ENCODE results near the gene TOMM34. TPM values are rescaled to one million over a fixed set of nuclear protein-coding genes. Genes with fewer than 3 reads are reported as not detected.
A peak's percentile ranks its signal among the peaks of the same experiment; 100 is the strongest.

Gene TOMM34
- total and polyA plus RNA-seq, 9 of the 15 experiments (the other 6 are each of a cell fraction or from before 2014, with no cell fraction given), result 18.1 to 69.4 (median 41.7) TPM

DNA sequence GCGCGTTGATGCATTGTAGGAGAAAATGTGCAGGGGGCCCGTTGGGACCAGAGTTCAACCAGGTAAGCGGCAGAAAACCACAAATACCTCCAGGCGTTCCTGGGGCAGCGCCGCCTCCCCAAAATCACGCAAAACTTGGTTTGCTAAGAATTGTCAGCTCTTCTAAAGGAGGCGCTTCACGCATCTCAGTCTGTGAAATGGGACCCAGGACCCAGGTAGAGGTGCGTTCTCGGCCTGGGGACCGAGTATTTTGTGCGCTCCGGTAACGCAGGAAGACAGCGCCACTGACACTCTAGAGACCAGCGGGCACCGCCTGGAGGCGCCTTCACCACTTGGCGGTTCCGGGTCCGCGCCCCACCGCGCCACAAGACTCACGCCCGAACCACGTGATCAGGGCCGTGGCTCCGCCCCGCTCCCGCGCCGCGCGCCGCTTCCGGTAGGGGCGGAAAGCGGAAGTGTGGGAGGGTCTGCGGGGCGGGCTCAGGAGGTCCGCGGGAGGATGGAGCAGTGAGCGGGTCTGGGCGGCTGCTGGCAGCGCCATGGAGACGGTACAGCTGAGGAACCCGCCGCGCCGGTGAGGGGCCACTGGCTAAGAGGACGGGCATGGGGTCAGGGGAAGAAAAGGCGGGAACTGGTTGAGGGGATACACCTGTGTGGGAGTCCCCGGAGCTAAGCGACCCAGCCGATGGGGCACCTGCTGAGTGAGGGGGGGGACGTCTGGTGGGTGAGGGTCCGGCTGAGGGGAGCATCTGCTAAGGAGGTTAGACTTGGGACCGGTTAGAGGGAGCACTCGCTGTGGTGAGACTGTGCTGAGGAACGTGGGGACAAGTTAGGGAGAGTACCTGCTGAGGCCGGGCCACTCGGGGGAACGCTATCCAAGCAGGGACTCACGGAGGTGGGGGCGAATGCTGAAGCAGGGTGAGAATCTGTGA is 6.1 kb upstream of the TOMM34 start, which contains the start of gene STK4 (continued):
- TF ChIP-seq, protein P1, sequence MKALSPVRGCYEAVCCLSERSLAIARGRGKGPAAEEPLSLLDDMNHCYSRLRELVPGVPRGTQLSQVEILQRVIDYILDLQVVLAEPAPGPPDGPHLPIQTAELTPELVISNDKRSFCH (CRISPR knock-in tag; IDR thresholded peaks at IDR 0.05), result no peak
- TF ChIP-seq, protein P1 (tag; IDR thresholded peaks at IDR 0.05), result no peak; the same call in 1 of the 2 replicates
- TF ChIP-seq ZNF165 (CRISPR knock-in tag; IDR thresholded peaks at IDR 0.05; ENCODE audit: borderline replicate concordance), result 0 out of 2 replicates have a peak, but pooled peaks have one; percentile 4
- peak; percentile 78 for TF ChIP-seq TAF7 (tag; IDR thresholded peaks at IDR 0.05)
- peak; percentile 64; the same call in 1 of the 2 replicates for TF ChIP-seq RFX1 (IDR thresholded peaks at IDR 0.05)
- TF ChIP-seq YY1 (IDR thresholded peaks at IDR 0.05; ENCODE audit: borderline replicate concordance in 1 of 3, control insufficient read depth in 1 of 3, extremely low read depth in 1 of 3, insufficient read depth in 3 of 3, insufficient read length in 1 of 3, insufficient replicate concordance in 2 of 3, low read depth in 1 of 3, low read length in 2 of 3), result peak in 1 of 3 experiments; percentile 76
- TF ChIP-seq GTF2F1 (IDR thresholded peaks at IDR 0.05; ENCODE audit: low read depth, low read length), result peak; percentile 69; the same call in 1 of the 2 replicates
- TF ChIP-seq NCOA1 (IDR thresholded peaks at IDR 0.05; ENCODE audit: low read depth), result peak; percentile 39; the same call in 1 of the 2 replicates
- peak; percentile 97 for TF ChIP-seq RB1 (IDR thresholded peaks at IDR 0.05; ENCODE audit: low read depth)
- TF ChIP-seq, protein P2, sequence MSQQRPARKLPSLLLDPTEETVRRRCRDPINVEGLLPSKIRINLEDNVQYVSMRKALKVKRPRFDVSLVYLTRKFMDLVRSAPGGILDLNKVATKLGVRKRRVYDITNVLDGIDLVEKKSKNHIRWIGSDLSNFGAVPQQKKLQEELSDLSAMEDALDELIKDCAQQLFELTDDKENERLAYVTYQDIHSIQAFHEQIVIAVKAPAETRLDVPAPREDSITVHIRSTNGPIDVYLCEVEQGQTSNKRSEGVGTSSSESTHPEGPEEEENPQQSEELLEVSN (IDR thresholded peaks at IDR 0.05; ENCODE audit: borderline replicate concordance in 1 of 2, extremely low read depth in 1 of 2, insufficient read depth in 1 of 2, insufficient read length in 1 of 2, low read depth in 1 of 2, low read length in 1 of 2, poor library complexity in 1 of 2, severe bottlenecking in 1 of 2), result peak; percentile 77 to 91
- TF ChIP-seq ZNF589 (CRISPR knock-in tag; IDR thresholded peaks at IDR 0.05; ENCODE audit: low read depth), result 0 out of 2 replicates have a peak, but pooled peaks have one; percentile 43
- peak; percentile 91 for TF ChIP-seq KLF6 (CRISPR knock-in tag; IDR thresholded peaks at IDR 0.05; ENCODE audit: borderline replicate concordance)
- TF ChIP-seq ZNF668 (CRISPR knock-in tag; IDR thresholded peaks at IDR 0.05), result no peak
- TF ChIP-seq NR2C1 (IDR thresholded peaks at IDR 0.05), result no peak
- peak; percentile 33; the same call in 1 of the 2 replicates for TF ChIP-seq NR2C1 (tag; IDR thresholded peaks at IDR 0.05)
- TF ChIP-seq POLR2G (IDR thresholded peaks at IDR 0.05; ENCODE audit: low read depth, low read length), result peak; percentile 97
- no peak for TF ChIP-seq ZBTB8A (IDR thresholded peaks at IDR 0.05; ENCODE audit: partially characterized antibody)
- TF ChIP-seq, protein P3, sequence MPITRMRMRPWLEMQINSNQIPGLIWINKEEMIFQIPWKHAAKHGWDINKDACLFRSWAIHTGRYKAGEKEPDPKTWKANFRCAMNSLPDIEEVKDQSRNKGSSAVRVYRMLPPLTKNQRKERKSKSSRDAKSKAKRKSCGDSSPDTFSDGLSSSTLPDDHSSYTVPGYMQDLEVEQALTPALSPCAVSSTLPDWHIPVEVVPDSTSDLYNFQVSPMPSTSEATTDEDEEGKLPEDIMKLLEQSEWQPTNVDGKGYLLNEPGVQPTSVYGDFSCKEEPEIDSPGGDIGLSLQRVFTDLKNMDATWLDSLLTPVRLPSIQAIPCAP (CRISPR knock-in tag; IDR thresholded peaks at IDR 0.05; ENCODE audit: borderline replicate concordance), result no peak
- TF ChIP-seq POLR2AphosphoS2 (IDR thresholded peaks at IDR 0.05; ENCODE audit: low read length), result 0 out of 2 replicates have a peak, but pooled peaks have one; percentile 48
- TF ChIP-seq ZC3H4 (CRISPR knock-in tag; IDR thresholded peaks at IDR 0.05; ENCODE audit: borderline replicate concordance), result no peak
- TF ChIP-seq CCAR2 (IDR thresholded peaks at IDR 0.05; ENCODE audit: low read depth, low read length), result no peak
